Kidney glomerular epithelial cell (primary cell): ENCODE measurements around the gene PLEKHM2.
A peak's percentile ranks its signal among the peaks of the same experiment; 100 is the strongest.
"Not testable (repeated sequence)": the region's sequence is repeated elsewhere in the genome, so short reads cannot be mapped to it uniquely, and the experiment has no call there.

Experiments
- DNase-seq: peaks from one replicate; lab custom pipeline; 2025; lab: John Stamatoyannopoulos, UW

PLEKHM2 gene, protein sequence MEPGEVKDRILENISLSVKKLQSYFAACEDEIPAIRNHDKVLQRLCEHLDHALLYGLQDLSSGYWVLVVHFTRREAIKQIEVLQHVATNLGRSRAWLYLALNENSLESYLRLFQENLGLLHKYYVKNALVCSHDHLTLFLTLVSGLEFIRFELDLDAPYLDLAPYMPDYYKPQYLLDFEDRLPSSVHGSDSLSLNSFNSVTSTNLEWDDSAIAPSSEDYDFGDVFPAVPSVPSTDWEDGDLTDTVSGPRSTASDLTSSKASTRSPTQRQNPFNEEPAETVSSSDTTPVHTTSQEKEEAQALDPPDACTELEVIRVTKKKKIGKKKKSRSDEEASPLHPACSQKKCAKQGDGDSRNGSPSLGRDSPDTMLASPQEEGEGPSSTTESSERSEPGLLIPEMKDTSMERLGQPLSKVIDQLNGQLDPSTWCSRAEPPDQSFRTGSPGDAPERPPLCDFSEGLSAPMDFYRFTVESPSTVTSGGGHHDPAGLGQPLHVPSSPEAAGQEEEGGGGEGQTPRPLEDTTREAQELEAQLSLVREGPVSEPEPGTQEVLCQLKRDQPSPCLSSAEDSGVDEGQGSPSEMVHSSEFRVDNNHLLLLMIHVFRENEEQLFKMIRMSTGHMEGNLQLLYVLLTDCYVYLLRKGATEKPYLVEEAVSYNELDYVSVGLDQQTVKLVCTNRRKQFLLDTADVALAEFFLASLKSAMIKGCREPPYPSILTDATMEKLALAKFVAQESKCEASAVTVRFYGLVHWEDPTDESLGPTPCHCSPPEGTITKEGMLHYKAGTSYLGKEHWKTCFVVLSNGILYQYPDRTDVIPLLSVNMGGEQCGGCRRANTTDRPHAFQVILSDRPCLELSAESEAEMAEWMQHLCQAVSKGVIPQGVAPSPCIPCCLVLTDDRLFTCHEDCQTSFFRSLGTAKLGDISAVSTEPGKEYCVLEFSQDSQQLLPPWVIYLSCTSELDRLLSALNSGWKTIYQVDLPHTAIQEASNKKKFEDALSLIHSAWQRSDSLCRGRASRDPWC

DNA sequence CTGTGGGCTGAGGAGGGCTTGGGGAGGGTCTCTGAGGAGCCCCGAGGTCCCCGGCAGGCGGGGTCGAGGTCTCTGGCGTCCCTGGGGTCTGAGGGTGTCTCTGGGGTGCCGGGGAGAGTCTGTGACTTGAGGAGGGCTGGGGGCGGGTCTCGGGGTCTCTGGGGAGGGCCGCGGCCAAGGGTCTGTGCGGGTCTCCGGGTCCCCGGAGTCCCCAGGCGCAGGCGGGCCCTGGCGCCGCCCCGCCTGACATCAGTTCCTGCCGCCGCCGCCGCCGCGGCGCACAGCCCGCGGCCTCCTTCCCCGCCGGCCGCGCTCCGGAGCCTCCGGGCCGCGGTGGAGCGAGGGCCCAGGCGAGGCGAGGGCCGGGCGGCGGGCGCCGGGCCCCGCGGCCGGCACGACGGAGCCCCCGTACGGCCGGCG lies at the start of gene PLEKHM2:
PLEKHM2 (plus strand) TSS at position 279 of the 420 bp plus-strand sequence. CDS start 239 bp downstream, outside the sequence.
- peak; percentile 5 for DNase-seq

DNA sequence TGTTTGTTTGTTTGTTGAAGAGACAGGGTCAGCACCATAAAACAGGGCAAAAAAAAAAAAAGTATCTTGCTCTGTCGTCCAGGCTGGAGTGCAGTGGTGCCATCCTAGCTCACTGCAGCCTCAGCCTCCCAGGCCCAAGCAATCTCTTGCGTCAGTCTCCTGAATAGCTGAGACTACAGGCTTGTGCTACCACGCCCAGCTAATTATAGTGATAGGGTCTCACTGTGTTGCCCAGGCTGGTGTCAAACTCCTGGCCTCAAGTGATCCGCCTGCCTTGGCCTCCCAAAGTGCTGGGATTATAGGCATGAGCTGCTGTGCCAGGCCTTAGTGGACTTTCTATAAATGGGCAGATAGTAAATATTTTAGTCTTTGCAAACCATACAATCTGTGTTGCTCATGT lies 47.7 kb upstream of the PLEKHM2 start:
- no peak for DNase-seq

DNA sequence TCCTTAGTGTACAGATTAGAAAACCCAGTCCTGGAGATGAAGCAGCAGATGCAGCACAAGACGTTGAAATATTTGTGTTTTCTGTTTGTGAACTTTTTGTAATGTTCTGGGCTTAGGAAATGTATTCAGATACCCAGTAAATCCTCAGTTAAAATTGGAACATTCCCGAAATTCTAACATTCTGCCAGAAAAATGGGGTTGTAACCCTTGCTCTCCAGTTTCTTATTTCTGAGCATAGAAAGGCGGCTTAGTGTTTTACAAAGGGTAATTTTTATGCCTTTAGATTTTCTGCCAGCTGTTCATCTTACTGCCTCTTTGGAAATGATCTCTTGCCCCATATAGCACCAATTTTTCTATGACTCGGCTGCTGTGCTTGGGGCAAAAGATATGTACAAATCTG lies 46.3 kb upstream of the PLEKHM2 start:
- DNase-seq, result no peak

DNA sequence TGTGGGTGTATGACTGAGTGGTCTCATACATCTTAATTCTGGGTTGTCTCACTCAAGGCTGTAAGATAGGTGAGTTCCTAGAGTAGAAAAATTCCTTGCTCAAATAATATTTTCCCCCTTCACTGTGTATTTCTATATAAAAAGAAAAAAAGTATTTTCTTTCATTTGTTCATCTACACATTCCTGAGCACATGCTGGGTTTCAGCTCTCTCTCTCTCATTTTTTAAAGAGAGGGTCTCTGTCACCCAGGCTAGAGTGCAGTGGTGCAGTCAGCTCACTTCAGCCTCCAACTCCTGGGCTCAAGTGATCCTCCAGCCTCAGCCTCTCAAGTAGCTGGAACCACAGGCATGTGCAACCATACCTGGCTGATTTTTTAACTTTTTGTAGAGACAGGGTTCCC lies 44.9 kb upstream of the PLEKHM2 start:
- no peak for DNase-seq

DNA sequence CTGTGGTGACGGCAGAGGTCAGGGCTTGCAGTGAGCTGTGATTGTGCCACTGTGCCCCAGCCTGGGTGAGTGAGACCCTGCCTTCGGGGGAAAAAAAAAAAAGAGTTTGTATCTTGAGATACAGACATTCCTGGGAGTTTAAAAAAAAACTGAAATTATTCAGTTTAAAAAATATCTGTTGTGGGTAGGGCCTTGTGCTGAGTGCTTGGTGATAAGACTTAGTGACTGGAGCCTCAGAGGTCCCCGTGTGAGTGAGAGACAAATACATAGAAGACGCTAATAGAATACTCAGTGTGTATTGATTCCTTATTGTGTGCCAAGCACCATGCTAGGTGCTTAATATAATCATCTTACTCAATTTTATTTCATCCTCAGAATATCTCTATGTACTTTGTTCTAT lies 44.2 kb upstream of the PLEKHM2 start:
- DNase-seq, result no peak

DNA sequence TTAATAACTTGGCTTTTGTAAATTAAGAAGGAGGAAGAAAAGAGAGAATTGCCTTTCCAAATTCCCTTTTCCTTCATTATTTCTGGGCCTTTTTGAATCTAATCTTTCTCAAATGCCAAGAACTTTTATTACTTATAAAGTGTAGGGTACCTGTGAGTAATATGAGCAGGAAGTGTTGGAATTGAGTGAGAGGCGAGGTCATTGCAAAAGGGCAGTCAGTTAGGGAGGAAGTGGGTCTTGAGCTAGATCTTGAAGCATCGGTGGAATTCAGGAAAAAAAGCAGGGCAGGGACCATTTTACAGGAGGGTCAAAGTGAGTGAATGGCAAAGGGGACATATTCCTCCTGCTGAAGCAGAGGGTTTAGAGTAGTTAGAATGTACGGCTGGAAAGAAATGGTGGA lies 43.5 kb upstream of the PLEKHM2 start:
- DNase-seq, result no peak

DNA sequence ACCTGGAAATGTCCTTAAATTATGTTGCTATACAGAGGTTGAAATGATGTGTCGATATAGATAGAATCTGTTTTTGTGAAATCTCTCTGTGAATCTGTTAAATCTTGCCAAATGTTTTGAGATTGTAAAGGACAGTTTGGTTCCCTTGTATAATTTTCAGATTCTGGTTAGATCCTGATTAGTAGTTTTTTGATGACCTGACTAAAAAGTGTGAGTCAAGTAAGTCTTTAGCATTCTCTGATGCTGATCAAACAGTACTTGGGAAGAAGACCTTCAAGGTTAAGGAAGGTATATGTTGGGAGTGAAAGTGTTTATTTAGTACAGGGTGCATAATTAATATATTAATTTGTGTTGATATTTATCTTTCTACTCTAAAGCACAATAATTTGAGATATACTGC lies 34.2 kb upstream of the PLEKHM2 start:
- DNase-seq, result no peak

DNA sequence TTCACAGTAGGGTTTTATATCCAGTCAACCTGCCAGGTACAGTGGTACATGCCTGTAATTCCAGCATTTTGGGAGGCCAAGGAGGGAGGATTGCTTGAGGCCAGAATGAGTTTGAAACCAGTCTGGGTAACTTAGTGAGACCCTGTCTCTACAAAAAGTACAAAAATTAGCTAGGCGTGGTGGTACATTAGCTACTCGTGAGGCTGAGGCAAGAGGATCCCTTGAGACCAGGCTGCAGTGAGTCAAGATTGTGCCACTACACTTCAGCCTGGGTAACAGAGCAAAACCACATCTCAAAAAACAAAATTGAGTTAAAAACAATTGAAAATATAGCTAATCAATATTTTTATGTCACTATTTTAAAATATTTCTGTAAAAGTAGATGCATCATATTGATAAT lies 33.7 kb upstream of the PLEKHM2 start:
- DNase-seq, result no peak

DNA sequence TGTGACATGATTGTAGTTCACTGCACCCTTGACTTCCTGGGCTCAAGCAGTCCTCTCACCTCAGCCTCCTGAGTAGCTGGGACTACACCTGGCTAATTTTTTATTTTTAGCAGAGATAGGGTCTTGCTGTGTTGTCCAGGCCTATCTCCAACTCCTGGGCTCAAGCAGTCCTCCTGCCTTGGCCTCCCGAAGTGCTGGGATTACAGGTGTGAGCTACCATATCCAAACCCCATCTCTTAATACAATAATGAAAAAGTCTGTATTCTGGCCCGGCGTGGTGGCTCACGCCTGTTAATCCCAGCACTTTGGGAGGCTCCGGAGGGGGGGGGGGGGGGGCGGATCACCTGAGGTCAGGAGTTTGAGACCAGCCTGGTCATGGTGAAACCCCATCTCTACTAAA lies 32.0 kb upstream of the PLEKHM2 start:
- DNase-seq, result not testable (repeated sequence)

DNA sequence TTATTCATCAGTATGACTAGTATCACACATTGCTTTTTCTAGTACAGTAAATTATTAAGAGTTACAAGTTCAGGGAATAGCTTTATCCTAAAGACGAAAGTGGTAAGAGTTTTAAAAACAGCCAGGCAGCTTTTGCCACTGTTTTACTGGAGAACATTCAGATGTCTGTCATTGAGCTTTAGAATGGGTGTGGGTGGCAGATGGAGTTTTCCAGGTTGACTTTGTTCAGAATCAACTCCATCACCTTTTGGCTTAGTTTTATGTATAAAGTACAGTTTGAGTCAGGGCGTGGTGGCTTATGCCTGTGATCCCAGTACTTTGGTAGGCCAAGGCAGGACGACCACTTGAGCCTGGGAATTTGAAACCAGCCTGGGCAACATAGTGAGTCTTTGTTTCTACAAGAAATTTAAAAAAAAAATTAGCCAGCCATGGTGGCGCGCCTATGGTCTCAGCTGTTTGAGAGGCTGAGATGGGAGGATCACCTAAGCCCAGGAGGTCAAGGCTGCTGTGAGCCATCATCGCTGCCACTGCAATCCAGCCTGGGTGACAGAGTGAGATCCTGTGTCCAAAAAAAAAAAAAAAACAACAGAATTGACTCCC lies 29.9 kb upstream of the PLEKHM2 start:
- DNase-seq, result no peak

DNA sequence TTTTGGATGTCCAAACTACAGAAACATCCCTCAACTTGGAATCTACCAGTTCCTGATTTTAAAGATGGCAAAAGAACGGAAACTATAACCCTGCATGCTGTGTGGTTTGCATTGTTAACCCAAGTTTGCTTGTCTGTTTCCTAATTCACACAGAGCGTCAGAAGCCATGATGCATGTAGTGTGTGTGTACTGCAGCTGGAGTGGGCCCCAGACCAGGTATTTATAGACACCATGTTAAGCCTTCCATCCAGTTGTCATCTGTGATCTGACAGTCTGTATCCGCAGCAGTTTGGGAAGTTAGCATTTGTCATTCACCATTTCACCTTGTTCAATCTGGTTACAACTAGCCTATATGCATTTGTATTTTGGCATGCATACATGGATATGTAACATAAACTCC lies 27.7 kb upstream of the PLEKHM2 start:
- no peak for DNase-seq

DNA sequence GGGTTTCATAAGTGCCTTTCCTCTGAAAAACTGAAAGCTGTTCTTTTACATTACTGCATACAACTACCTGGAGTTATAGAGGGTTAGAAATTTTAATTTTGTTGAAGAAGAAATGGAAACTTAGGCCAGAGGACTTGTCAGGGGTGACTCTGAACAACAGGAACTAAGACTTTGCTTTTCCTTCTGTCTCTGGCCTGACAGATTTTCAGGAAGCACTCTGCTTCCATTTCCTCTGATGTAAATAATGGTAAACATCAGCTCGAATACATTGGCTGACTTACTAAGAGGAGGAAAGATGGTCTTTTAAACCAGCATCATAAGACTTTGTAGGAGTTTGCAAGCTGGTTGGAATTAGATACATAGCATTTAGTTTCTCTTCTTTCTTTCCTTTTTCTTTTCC lies 27.1 kb upstream of the PLEKHM2 start:
- no peak for DNase-seq

DNA sequence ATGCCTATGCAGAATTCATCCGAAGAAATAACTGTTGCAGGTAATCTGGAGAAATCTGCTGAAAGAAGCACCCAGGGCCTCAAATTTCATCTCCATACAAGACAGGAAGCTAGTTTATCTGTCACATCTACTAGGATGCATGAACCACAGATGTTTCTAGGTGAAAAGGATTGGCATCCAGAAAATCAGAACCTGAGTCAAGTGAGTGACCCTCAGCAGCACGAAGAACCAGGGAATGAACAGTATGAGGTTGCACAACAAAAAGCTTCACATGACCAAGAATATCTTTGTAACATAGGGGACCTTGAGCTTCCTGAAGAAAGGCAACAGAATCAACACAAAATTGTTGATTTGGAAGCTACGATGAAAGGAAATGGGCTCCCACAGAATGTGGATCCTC lies 24.0 kb upstream of the PLEKHM2 start:
- no peak for DNase-seq

DNA sequence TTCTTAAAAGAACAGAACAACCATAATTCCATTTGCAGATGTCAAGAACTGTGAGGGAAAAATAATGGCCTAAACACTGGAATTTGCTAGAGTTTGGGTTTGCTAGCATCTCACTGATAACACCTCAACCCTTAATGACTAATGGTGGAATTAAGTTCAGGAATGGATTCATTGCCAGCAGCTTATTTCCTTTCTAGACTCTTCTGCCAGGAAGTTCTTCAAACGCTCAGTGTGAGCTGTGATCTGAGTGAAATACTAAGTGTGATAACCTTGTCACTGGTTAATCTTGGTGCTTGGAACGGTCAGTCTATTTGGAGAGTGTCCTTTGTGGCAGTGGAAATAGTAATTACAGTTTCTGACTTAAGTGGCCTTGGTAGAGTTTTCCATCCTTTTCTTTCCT lies 21.6 kb upstream of the PLEKHM2 start:
- no peak for DNase-seq

DNA sequence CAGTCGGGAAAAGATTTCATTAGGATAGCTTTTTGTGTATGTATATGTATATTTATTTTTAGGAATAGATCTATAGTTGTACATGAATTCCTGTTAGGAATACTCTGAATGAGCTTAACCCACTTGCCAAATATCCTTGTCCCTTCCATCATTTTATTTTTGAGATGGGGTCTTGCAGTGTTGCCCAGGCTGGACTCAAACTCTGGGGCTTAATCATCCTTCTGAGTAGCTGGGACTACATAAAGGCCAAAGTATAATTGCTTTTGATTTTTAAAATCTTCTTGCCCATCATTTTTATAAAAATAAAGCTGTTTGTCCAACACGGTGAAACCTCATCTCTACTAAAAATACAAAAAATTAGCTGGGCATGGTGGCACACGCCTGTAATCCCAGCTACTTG lies 20.2 kb upstream of the PLEKHM2 start:
- DNase-seq, result no peak

DNA sequence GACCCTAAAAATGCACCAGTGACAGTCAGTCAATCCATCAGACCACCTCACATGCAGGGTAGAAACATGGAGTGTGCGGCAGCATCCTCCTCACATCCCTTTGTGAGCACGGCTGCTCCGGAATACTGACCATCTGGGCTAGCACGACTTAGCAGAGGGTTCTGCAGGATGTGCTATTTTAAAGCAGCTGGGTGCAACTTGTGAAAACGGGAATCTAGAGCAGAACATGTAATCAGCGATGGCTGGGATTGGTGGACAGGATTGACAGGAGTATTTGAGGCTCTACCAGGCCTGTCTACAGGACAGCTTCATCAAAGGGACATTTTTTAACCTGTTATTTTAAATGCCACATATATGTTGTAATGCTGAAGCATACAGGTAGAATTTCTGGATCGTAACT lies 16.8 kb upstream of the PLEKHM2 start:
- no peak for DNase-seq

DNA sequence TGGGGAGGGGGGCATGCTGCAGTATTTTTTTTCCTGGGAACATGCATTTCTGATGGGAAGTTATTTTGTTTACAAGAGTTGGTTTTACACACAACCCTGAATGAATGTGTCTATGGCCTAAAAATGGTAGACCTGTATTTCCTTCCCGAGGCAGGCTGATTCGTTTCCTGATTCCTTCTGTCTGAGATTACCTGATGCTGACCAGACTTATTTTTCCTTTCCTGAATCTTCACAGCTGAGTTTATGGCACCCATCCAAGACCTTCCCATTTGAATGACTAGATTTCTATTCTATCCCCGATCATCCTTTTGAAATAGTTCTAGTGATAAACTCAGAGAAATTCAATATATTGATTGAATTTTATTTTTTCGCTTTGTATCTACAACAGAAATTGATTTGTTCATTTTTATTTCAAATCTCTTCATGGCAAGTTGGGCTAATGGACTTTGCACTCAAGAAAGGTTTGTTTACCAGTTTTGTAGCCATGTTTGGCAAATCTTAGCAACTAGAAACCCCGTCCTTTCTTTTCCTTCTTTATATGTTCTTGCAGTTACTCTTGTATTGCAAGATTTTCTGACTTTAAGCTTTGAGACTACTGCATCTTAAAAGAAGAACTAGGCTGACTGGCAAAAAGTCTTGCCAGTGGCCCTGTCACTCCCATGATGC lies 15.9 kb upstream of the PLEKHM2 start:
- DNase-seq, result no peak

DNA sequence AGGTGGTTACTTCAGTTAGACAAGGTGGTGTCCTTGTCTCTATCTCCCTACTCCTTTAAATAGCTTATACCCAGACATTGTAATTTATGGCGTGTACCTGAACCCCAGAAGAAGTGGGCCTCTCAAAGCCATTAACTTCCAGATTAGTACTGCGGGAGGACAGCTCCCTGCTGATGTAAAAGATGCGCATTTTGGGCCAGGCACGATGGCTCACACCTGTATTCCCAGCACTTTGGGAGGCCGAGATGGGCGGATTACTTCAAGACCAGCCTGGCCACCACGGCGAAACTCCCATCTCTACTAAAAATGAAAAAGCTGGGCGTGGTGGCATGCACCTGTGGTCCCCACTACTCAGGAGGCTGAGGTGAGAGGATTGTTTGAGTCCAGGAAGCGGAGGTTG lies 15.0 kb upstream of the PLEKHM2 start:
- no peak for DNase-seq

DNA sequence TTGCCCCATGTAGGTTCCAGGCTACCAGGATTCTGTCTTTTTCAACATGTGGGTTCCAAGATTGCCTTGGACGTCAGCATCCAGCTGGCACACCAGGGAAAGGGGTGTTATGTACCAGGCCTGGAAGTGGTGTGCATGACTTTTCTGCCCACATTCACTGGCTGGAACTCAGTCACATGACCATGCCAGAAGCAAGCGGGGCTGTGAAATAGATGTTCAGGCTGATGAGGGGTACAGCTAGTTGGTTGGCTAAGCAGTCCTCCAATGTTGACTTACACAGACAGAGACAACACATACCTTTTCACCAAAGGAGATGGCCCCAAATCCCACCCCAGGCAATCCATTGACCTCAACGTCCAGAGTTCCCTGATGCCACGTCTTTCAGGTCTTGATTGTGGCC lies 14.3 kb upstream of the PLEKHM2 start:
- no peak for DNase-seq

DNA sequence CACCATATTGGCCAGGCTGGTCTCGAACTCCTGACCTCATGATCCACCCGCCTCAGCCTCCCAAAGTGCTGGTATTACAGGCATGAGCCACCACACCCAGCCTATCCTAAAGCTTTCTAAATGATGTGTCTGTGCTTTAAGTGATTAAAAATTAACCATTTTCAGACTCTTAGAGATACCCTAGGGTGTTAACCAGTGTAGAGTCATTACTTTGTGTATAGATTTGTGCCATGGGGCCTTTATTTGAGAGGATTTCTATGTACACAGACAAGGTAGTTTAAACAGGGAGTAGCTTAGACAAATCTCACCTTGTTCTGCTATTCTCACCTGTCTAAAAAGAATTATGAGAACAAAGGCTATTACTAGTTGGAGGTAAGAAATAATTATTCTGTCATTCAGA lies 12.7 kb upstream of the PLEKHM2 start:
- no peak for DNase-seq

DNA sequence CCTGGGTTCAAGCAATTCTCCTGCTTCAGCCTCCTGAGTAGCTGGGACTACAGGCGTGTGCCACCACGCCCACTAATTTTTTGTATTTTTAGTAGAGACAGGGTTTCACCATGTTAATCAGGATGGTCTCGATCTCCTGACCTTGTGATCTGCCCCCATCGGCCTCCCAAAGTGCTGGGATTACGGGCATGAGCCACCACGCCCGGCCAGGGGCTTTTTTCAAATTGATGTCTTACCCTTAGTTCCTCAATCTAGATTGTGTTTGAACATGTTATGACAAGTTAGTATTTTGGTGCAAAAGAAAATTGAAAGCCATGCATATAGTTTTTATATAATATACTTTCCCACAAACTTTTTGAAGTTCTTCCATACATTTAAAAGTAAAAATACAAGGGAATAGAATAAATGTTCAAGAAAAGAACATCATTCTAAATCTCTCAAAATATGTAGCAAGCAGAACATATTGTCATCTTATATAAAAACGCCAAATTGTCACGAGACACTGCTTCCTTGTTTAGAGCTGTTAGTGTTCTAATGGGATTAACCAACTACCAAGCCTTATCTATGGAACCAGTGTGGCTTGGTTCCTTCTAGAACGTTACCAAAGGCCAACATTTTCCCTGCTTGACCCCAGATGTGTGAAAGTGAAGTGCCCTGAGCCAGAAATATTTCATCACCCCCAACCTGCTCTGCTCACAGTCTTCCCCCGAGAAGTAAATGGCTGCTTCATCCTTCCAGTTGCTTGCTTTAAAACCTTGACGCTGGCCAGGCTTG lies 9.5 kb upstream of the PLEKHM2 start:
- DNase-seq, result no peak
